Measurements from ENCODE around the gene CPSF3.

CPSF3 gene

DNA sequence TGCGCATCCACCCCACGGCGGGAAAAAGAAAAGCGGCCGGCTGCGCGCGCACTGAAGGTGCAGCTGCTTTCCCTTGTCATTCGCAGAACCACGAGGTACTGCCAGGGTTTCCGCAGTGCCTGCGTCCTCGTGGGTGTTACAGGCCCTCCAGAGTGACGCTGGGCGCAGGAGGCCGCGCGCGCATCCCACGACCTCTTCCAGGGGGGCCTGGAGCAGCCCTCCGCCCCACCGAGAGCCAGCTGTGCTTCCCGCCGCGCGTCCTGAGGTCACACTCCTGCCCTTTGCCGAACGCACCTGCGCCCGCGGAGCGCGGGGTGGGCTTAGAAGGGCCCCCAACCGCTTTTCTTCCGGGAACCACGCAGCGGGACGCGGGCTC is 50.5 kb downstream of the CPSF3 start:
- CTCF ChIA-PET = no interaction called here
- TF ChIP-seq ZNF384 (IDR thresholded peaks at IDR 0.05) (no peak), ARNT (IDR thresholded peaks at IDR 0.05) (no peak), CTBP1 (IDR thresholded peaks at IDR 0.05; ENCODE audit: borderline replicate concordance) (no peak), FOXA1 (IDR thresholded peaks at IDR 0.05) (no peak), LEF1 (IDR thresholded peaks at IDR 0.05; ENCODE audit: borderline replicate concordance) (no peak), TARDBP (IDR thresholded peaks at IDR 0.05) (no peak), FOXM1 (IDR thresholded peaks at IDR 0.05; ENCODE audit: borderline replicate concordance) (no peak), L3MBTL2 (conservative IDR thresholded peaks at IDR 0.05) (no peak), BHLHE40 (IDR thresholded peaks at IDR 0.05; ENCODE audit: borderline replicate concordance) (no peak), NFRKB (IDR thresholded peaks at IDR 0.05) (no peak), HDGF (IDR thresholded peaks at IDR 0.05; ENCODE audit: borderline replicate concordance) (no peak), ELF4 (IDR thresholded peaks at IDR 0.05) (no peak), SP1 (IDR thresholded peaks at IDR 0.05) (no peak), FOXK2 (IDR thresholded peaks at IDR 0.05) (no peak)
- TF ChIP-seq, protein P1, sequence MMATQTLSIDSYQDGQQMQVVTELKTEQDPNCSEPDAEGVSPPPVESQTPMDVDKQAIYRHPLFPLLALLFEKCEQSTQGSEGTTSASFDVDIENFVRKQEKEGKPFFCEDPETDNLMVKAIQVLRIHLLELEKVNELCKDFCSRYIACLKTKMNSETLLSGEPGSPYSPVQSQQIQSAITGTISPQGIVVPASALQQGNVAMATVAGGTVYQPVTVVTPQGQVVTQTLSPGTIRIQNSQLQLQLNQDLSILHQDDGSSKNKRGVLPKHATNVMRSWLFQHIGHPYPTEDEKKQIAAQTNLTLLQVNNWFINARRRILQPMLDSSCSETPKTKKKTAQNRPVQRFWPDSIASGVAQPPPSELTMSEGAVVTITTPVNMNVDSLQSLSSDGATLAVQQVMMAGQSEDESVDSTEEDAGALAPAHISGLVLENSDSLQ (IDR thresholded peaks at IDR 0.05) = no peak
- POLR2A ChIA-PET = interaction anchor here (0.7 to 0.9 kb wide), 2 partner anchors 10 to 74 kb away, joined by 3 to 4 read pairs; no protein-coding TSS in a partner anchor
- no peak for DNase-seq (ENCODE audit: extremely low spot score)

DNA sequence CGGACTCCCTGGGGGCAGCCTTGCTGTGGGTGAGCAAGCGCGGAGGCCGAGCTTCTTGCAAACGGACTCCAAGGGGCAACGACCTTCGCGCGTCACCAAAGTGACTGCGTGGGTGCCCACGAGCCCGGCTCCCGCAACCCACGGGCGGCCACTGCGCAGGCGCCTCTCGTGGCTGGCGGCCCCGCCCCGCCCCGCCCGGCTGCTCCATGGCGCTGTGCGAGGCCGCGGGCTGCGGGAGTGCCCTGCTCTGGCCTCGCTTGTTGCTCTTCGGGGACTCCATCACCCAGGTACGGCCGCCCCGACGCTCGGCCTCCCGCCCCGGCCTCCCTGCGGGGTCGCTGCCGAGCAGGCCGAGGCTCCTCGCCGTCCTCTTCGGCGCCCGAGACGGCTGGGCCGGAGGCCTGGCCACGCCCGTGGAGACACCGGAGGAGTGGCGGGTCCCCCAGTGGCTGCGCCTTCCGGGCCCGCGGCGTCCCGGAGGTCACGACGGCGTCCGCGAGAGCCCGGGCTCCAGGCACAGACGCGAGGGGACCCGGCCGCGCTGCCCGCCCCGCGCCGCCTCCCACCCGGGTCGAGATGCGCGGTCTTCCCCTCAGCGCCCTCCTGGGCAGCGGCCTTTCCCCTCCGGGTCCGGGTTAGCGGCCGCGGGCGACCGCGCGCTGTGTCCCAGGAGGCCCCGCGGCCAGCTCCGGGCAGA is 51.1 kb downstream of the CPSF3 start, which contains the start of gene IAH1:
Gene IAH1, plus strand, starts transcription at position 191 of the 697 bp plus-strand sequence. Its CDS starts 16 bp downstream, at position 207.
- ChIA-PET POLR2A (no interaction called here), CTCF (no interaction called here)
- TF ChIP-seq SUZ12 (IDR thresholded peaks at IDR 0.05) = no peak
- TF ChIP-seq TARDBP (IDR thresholded peaks at IDR 0.05) = no peak
- TF ChIP-seq BHLHE40 (IDR thresholded peaks at IDR 0.05; ENCODE audit: borderline replicate concordance) = no peak
- TF ChIP-seq SP1 (IDR thresholded peaks at IDR 0.05) = no peak
- TF ChIP-seq ELF4 (IDR thresholded peaks at IDR 0.05) = no peak
- no peak for TF ChIP-seq FOXA1 (IDR thresholded peaks at IDR 0.05)
- no peak for TF ChIP-seq L3MBTL2 (conservative IDR thresholded peaks at IDR 0.05)
- no peak for TF ChIP-seq ARNT (IDR thresholded peaks at IDR 0.05)
- TF ChIP-seq NFRKB (IDR thresholded peaks at IDR 0.05) = no peak
- no peak for TF ChIP-seq LEF1 (IDR thresholded peaks at IDR 0.05; ENCODE audit: borderline replicate concordance)
- no peak for TF ChIP-seq ZNF384 (IDR thresholded peaks at IDR 0.05)
- no peak for TF ChIP-seq FOXK2 (IDR thresholded peaks at IDR 0.05)
- TF ChIP-seq, protein P1 (IDR thresholded peaks at IDR 0.05) = no peak
- no peak for TF ChIP-seq CTBP1 (IDR thresholded peaks at IDR 0.05; ENCODE audit: borderline replicate concordance)
- TF ChIP-seq FOXM1 (IDR thresholded peaks at IDR 0.05; ENCODE audit: borderline replicate concordance) = no peak
- no peak for TF ChIP-seq HDGF (IDR thresholded peaks at IDR 0.05; ENCODE audit: borderline replicate concordance)
- peak; percentile 72 for DNase-seq (ENCODE audit: extremely low spot score)

DNA sequence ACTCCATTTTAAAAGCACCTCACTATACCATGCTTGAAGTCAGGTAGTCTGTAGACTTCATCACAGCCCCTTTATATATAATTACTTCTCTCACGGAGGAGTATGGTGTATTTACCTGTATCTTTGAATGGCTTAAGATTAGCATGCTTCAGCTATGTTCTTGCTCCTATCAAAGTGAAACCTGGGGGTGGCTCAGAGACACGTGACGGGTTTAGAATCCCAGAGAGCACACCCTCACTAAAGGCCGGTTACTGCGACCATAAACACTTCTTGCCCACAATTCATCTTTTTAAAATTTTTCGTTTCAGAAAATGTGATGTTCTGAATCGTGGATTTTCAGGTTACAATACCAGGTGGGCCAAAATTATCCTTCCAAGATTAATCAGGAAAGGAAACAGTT is 54.5 kb downstream of the CPSF3 start:
- CTCF ChIA-PET = no interaction called here
- POLR2A ChIA-PET = no interaction called here
- DNase-seq (ENCODE audit: extremely low spot score) = no peak
- TF ChIP-seq L3MBTL2 (conservative IDR thresholded peaks at IDR 0.05) = no peak
- TF ChIP-seq ZNF384 (IDR thresholded peaks at IDR 0.05) = no peak
- TF ChIP-seq FOXM1 (IDR thresholded peaks at IDR 0.05; ENCODE audit: borderline replicate concordance) = no peak
- TF ChIP-seq FOXA1 (IDR thresholded peaks at IDR 0.05) = no peak
- TF ChIP-seq TARDBP (IDR thresholded peaks at IDR 0.05) = no peak
- TF ChIP-seq SP1 (IDR thresholded peaks at IDR 0.05) = no peak
- TF ChIP-seq, protein P1 (IDR thresholded peaks at IDR 0.05) = no peak
- TF ChIP-seq CTBP1 (IDR thresholded peaks at IDR 0.05; ENCODE audit: borderline replicate concordance) = no peak

DNA sequence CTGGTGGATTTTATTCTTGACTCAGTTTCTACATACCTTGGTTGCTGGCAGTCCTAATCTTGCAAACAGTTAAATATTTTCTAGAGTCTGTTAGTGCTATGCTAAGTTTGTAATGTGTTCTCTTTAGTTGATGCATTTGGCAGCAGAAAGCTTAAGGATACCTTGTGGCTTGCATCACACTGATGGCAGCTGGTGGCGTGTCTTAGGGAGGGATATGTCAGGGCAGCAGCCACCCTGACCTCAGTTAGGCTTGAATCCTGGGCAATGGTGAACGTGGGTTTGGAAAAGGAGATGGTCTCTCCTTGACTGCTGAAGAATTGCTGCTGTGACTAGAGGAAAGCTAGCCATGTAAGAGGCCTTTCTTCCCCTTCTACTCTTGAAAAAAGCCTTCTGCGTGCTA is 55.1 kb downstream of the CPSF3 start:
- POLR2A ChIA-PET = no interaction called here
- CTCF ChIA-PET = no interaction called here
- no peak for DNase-seq (ENCODE audit: extremely low spot score)
- no peak for TF ChIP-seq LEF1 (IDR thresholded peaks at IDR 0.05; ENCODE audit: borderline replicate concordance)
- no peak for TF ChIP-seq SUZ12 (IDR thresholded peaks at IDR 0.05)
- TF ChIP-seq ARNT (IDR thresholded peaks at IDR 0.05) = no peak
- no peak for TF ChIP-seq L3MBTL2 (conservative IDR thresholded peaks at IDR 0.05)
- TF ChIP-seq FOXA1 (IDR thresholded peaks at IDR 0.05) = no peak
- no peak for TF ChIP-seq HDGF (IDR thresholded peaks at IDR 0.05; ENCODE audit: borderline replicate concordance)

DNA sequence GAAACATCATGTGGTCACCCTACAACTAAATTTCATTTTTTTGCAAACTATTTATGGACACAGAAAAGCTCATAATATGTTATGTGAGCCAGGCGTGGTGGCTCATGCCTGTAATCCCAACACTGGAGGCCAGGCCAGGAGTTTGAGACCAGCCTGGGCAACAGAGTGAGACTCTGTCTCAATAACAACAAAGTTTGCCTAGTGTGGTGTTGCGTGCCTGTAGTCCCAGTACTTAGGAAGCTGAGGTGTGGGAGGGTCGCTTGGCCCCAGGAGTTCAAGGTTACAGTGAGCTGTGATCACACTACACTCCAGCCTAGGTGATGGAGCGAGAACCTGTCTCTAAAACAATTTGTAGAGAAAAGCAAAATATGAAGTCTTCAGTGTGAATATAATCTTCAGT is 56.7 kb downstream of the CPSF3 start:
- CTCF ChIA-PET = no interaction called here
- DNase-seq (ENCODE audit: extremely low spot score) = no peak
- TF ChIP-seq TARDBP (IDR thresholded peaks at IDR 0.05) (no peak), BHLHE40 (IDR thresholded peaks at IDR 0.05; ENCODE audit: borderline replicate concordance) (no peak)
- POLR2A ChIA-PET = no interaction called here

DNA sequence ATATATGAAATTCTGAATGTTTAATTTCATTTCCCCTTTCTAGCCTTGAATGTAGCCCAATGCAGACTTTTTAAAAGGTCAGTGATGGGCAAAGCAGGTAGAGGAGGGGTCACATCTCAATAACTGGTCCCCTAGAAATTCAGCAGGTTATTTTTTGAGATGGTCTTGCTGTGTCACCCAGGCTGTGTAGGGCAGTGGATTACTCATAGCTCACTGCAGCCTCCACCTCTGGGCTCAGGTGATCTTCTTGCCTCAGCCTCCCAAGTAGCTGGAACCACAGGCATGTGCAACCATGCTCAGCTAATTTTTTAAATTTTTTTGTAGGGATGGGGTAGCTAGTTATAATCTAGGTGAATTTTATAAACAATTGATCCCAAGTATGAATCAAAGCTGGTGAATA is 59.7 kb downstream of the CPSF3 start:
- TF ChIP-seq NFRKB (IDR thresholded peaks at IDR 0.05) = no peak
- no peak for TF ChIP-seq ZNF384 (IDR thresholded peaks at IDR 0.05)
- TF ChIP-seq CTBP1 (IDR thresholded peaks at IDR 0.05; ENCODE audit: borderline replicate concordance) = no peak
- no peak for TF ChIP-seq FOXK2 (IDR thresholded peaks at IDR 0.05)
- no peak for TF ChIP-seq LEF1 (IDR thresholded peaks at IDR 0.05; ENCODE audit: borderline replicate concordance)
- no peak for TF ChIP-seq ELF4 (IDR thresholded peaks at IDR 0.05)
- TF ChIP-seq, protein P1 (IDR thresholded peaks at IDR 0.05) = no peak
- no peak for TF ChIP-seq BHLHE40 (IDR thresholded peaks at IDR 0.05; ENCODE audit: borderline replicate concordance)
- TF ChIP-seq L3MBTL2 (conservative IDR thresholded peaks at IDR 0.05) = no peak
- TF ChIP-seq HDGF (IDR thresholded peaks at IDR 0.05; ENCODE audit: borderline replicate concordance) = no peak
- no peak for TF ChIP-seq TARDBP (IDR thresholded peaks at IDR 0.05)
- no peak for TF ChIP-seq SP1 (IDR thresholded peaks at IDR 0.05)
- TF ChIP-seq FOXA1 (IDR thresholded peaks at IDR 0.05) = no peak
- TF ChIP-seq SUZ12 (IDR thresholded peaks at IDR 0.05) = no peak
- POLR2A ChIA-PET = no interaction called here
- CTCF ChIA-PET = interaction anchor here (0.5 kb wide), 1 partner anchor 230 kb away, joined by 3 read pairs; no protein-coding TSS in a partner anchor
- DNase-seq (ENCODE audit: extremely low spot score) = no peak

Data from HEK293T (cell line).